Measurements from ENCODE around the gene MN1. TPM values are rescaled to one million over a fixed set of nuclear protein-coding genes. Genes with fewer than 3 reads are reported as not detected.

MN1 gene
- total and polyA plus RNA-seq, 12 donors = 0.64 to 2.7 (median 1.1) TPM

DNA sequence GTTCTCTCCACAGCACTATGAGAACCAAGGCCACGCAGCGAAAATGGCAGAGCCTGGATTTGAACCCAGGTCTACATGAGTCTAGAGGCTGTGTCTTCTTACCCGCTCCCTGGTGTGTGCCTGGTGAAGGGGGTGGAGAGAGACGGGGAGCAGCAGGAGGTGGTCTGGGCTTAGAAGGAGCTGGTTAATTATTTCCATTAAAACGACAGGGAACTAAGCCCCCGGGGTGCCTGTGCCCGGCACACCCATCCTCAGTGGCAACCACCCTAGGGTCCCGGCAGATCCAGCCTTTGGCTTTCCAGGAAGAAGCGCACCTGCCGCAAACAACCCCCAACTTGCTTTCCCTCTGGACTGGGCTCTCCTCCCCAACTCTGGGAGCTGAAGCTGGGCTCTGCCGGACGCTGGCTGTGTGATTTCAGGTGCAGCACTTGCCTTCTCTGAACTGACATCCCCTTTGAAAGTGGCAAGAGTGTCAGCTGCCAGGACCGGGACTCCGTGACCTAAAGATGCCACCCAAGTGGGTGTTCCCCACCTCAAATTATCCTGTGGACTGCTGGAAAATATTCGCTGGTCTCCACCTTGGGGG is 35.8 kb downstream of the MN1 start:
- DNase-seq = no peak
- 90 to 100% (median 92%) methylated on average over 4 to 15 of the region's 15 CpGs for WGBS, 4 donors
- Histone ChIP-seq H3K4me1 (replicated peaks in 1 of 2) (no peaks in the 10 kb centered on the region), H3K27me3 (no peaks in the 10 kb centered on the region), H3K27ac (no peak overlapping the region), H3K9me3 (replicated peaks in 1 of 3) (no peaks in the 10 kb centered on the region), H3K36me3 (replicated peaks in 1 of 2) (no peaks in the 10 kb centered on the region), H3K4me3 (no peak overlapping the region)
- intact Hi-C loops (cut with DNase I) = no loop called here
- TF ChIP-seq, protein P1, sequence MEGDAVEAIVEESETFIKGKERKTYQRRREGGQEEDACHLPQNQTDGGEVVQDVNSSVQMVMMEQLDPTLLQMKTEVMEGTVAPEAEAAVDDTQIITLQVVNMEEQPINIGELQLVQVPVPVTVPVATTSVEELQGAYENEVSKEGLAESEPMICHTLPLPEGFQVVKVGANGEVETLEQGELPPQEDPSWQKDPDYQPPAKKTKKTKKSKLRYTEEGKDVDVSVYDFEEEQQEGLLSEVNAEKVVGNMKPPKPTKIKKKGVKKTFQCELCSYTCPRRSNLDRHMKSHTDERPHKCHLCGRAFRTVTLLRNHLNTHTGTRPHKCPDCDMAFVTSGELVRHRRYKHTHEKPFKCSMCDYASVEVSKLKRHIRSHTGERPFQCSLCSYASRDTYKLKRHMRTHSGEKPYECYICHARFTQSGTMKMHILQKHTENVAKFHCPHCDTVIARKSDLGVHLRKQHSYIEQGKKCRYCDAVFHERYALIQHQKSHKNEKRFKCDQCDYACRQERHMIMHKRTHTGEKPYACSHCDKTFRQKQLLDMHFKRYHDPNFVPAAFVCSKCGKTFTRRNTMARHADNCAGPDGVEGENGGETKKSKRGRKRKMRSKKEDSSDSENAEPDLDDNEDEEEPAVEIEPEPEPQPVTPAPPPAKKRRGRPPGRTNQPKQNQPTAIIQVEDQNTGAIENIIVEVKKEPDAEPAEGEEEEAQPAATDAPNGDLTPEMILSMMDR (IDR thresholded peaks at IDR 0.05) = no peak
- TF ChIP-seq POLR2A (IDR thresholded peaks at IDR 0.05) = no peak

DNA sequence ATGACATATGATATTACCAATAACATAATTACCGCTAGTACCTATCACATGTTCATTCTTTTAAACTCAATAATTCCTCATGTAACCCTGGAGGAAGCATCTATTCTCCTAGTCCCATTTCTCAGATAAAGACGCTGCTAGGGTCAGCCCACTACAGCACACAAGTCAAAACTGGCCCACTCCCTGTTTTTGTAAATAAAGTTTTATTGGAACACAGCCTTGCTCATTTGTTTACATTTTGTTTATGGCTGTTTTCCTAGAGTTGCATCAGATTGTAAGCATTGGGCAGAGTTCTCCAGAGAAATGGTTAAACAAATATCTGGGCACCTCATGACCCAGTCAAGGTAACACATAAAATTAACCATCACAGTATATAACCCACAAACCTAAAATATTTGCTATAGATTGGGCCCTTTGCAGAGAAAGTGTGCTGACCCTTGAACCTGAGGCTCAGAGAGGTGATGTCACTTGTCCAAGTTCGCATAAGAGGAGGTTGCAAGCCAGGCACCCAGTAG is 36.8 kb downstream of the MN1 start:
- TF ChIP-seq, protein P1 (IDR thresholded peaks at IDR 0.05) = no peak
- no peak for TF ChIP-seq POLR2A (IDR thresholded peaks at IDR 0.05)
- DNase-seq = no peak
- no peak overlapping the region for H3K4me3 ChIP-seq
- H3K9me3 ChIP-seq (replicated peaks in 1 of 3) = no peaks in the 10 kb centered on the region
- intact Hi-C loops (cut with DNase I) = no loop called here
- H3K4me1 ChIP-seq (replicated peaks in 1 of 2) = no peaks in the 10 kb centered on the region
- H3K27ac ChIP-seq = no peak overlapping the region
- no peaks in the 10 kb centered on the region for H3K27me3 ChIP-seq
- 90 to 100% (median 95%) methylated on average over 3 of the region's 3 CpGs for WGBS, 4 donors
- H3K36me3 ChIP-seq (replicated peaks in 1 of 2) = no peaks in the 10 kb centered on the region

DNA sequence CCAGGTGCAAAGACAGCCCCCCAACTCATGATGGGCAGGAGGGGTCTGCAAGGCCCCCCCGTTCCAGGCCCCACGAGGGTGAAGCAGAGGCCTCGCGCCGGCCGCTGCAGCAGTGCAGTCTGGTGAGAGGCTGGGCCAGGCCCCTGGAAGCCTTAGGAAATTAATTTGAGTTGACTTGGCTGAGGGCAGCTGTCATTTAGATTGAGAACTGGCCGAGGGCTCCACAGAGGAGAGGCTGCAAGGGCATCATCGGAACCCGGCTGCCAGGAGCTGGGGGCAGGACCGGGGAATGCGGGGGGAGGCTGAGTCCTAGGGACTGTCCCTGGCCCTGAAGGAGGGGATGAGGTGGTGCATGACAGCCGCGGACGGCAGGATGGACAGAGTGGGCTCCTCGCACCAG is 39.9 kb downstream of the MN1 start:
- no peak overlapping the region for H3K4me3 ChIP-seq
- H3K27me3 ChIP-seq = no peaks in the 10 kb centered on the region
- DNase-seq = no peak
- TF ChIP-seq, protein P1 (IDR thresholded peaks at IDR 0.05) = no peak
- TF ChIP-seq POLR2A (IDR thresholded peaks at IDR 0.05) = no peak
- intact Hi-C loops (cut with DNase I) = no loop called here
- WGBS, 4 donors = 26 to 88% (median 77%) methylated on average over 3 to 15 of the region's 15 CpGs
- no peaks in the 10 kb centered on the region for H3K36me3 ChIP-seq (replicated peaks in 1 of 2)
- H3K4me1 ChIP-seq (replicated peaks in 1 of 2) = no peaks in the 10 kb centered on the region
- no peaks in the 10 kb centered on the region for H3K9me3 ChIP-seq (replicated peaks in 1 of 3)
- H3K27ac ChIP-seq = no peak overlapping the region

DNA sequence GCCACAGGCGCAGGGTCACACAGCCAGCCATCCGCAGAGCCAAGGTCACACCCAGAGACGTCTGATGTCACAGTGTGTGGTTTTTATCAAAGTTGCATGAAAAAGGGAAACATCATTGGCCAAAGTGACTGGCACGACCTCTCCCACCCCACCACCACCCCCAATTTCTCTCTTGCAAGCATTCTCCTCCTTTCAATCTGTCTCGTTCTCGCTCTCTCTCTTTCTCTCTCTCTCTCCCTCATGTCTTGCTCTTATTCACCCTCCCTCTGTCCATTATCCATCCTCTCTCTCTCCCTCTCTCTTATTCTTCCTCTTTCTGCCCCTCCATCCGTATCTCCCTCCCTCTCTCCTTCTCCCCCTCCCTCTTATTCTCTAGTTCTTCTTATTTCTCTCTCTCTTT is 40.6 kb downstream of the MN1 start:
- no peaks in the 10 kb centered on the region for H3K4me1 ChIP-seq (replicated peaks in 1 of 2)
- intact Hi-C loops (cut with DNase I) = no loop called here
- no peak overlapping the region for H3K27ac ChIP-seq
- DNase-seq = no peak
- H3K9me3 ChIP-seq (replicated peaks in 1 of 3) = no peaks in the 10 kb centered on the region
- H3K36me3 ChIP-seq (replicated peaks in 1 of 2) = no peaks in the 10 kb centered on the region
- no peaks in the 10 kb centered on the region for H3K27me3 ChIP-seq
- TF ChIP-seq, protein P1 (IDR thresholded peaks at IDR 0.05) = no peak
- no peak for TF ChIP-seq POLR2A (IDR thresholded peaks at IDR 0.05)
- WGBS, 4 donors = 63 to 68% (median 66%) methylated on average over 7 of the region's 7 CpGs
- no peak overlapping the region for H3K4me3 ChIP-seq

Measured in adrenal gland (tissue), 12 donors.